ENCODE data around the gene SLC39A11. TPM values are rescaled to one million over a fixed set of nuclear protein-coding genes. Genes with fewer than 3 reads are reported as not detected.

The SLC39A11 gene
- total and polyA plus RNA-seq, 2 of the 13 experiments (the other 11 are each of a cell fraction or from before 2014, with no cell fraction given) = 17.2 to 31.5 TPM

- no peak for TF ChIP-seq EP300 (IDR thresholded peaks at IDR 0.05; ENCODE audit: low read depth in 2 of 2, low read length in 2 of 2)
- no peak for TF ChIP-seq EP300 (CRISPR knock-in tag; IDR thresholded peaks at IDR 0.05; ENCODE audit: borderline replicate concordance)
- TF ChIP-seq, protein P1, sequence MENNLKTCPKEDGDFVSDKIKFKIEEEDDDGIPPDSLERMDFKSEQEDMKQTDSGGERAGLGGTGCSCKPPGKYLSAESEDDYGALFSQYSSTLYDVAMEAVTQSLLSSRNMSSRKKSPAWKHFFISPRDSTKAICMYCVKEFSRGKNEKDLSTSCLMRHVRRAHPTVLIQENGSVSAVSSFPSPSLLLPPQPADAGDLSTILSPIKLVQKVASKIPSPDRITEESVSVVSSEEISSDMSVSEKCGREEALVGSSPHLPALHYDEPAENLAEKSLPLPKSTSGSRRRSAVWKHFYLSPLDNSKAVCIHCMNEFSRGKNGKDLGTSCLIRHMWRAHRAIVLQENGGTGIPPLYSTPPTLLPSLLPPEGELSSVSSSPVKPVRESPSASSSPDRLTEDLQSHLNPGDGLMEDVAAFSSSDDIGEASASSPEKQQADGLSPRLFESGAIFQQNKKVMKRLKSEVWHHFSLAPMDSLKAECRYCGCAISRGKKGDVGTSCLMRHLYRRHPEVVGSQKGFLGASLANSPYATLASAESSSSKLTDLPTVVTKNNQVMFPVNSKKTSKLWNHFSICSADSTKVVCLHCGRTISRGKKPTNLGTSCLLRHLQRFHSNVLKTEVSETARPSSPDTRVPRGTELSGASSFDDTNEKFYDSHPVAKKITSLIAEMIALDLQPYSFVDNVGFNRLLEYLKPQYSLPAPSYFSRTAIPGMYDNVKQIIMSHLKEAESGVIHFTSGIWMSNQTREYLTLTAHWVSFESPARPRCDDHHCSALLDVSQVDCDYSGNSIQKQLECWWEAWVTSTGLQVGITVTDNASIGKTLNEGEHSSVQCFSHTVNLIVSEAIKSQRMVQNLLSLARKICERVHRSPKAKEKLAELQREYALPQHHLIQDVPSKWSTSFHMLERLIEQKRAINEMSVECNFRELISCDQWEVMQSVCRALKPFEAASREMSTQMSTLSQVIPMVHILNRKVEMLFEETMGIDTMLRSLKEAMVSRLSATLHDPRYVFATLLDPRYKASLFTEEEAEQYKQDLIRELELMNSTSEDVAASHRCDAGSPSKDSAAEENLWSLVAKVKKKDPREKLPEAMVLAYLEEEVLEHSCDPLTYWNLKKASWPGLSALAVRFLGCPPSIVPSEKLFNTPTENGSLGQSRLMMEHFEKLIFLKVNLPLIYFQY (CRISPR knock-in tag; IDR thresholded peaks at IDR 0.05; ENCODE audit: borderline replicate concordance) = no peak
- no peak for TF ChIP-seq ZMAT3 (CRISPR knock-in tag; conservative IDR thresholded peaks at IDR 0.05)
- TF ChIP-seq ZNF746 (CRISPR knock-in tag; IDR thresholded peaks at IDR 0.05) = no peak
- TF ChIP-seq THYN1 (CRISPR knock-in tag; IDR thresholded peaks at IDR 0.05; ENCODE audit: borderline replicate concordance, low read depth) = no peak
- no peak for TF ChIP-seq BRCA1 (CRISPR knock-in tag; IDR thresholded peaks at IDR 0.05)
- TF ChIP-seq TEAD2 (CRISPR knock-in tag; IDR thresholded peaks at IDR 0.05) = no peak
- TF ChIP-seq KDM5B (CRISPR knock-in tag; IDR thresholded peaks at IDR 0.05; ENCODE audit: borderline replicate concordance) = no peak
- no peak for TF ChIP-seq HOMEZ (CRISPR knock-in tag; IDR thresholded peaks at IDR 0.05; ENCODE audit: low read depth)
- no peak for TF ChIP-seq FOSL1 (CRISPR knock-in tag; IDR thresholded peaks at IDR 0.05; ENCODE audit: borderline replicate concordance)
- TF ChIP-seq U2AF2 (IDR thresholded peaks at IDR 0.05; ENCODE audit: low read depth, low read length) = no peak
Observed at GRCh38 chr17:72954579-72954978, 137.9 kb downstream of the SLC39A11 start (continued).

All from HepG2 (cell line).